HG02870 (cell line): Measurements from ENCODE around the gene CERS4.
"Not testable (repeated sequence)": the region's sequence is repeated elsewhere in the genome, so short reads cannot be mapped to it uniquely, and the experiment has no call there.

Experiments used
- ATAC-seq: cut with Tn5 transposase; IDR thresholded peaks from one replicate; pipeline ENCODE4 v1.9.1; 2021; ENCODE audit warnings: mild to moderate bottlenecking, moderate library complexity; ENCODE audit not compliant: unreplicated experiment

Gene CERS4

GRCh38 chr19:8259142-8259921 lies 50.2 kb downstream of the CERS4 start:
- no peak for ATAC-seq

GRCh38 chr19:8259922-8260247 lies 50.7 kb downstream of the CERS4 start:
- no peak for ATAC-seq

GRCh38 chr19:8261347-8261746 lies 52.2 kb downstream of the CERS4 start:
- ATAC-seq: no peak

GRCh38 chr19:8261881-8262280 lies 52.7 kb downstream of the CERS4 start:
- ATAC-seq: no peak

GRCh38 chr19:8262431-8262830 lies 53.3 kb downstream of the CERS4 start:
- no peak for ATAC-seq

- ATAC-seq: not testable (repeated sequence)
These were observed 55.1 kb downstream of the CERS4 start for GRCh38 chr19:8264248-8264647.

GRCh38 chr19:8265872-8266271 lies 56.7 kb downstream of the CERS4 start:
- no peak for ATAC-seq

GRCh38 chr19:8269724-8270123 lies 60.6 kb downstream of the CERS4 start:
- ATAC-seq: no peak

- not testable (repeated sequence) for ATAC-seq
These were observed 67.3 kb downstream of the CERS4 start for GRCh38 chr19:8276508-8276907.

GRCh38 chr19:8291337-8291736 lies 82.2 kb downstream of the CERS4 start:
- ATAC-seq: not testable (repeated sequence)

GRCh38 chr19:8302357-8302691 lies 93.2 kb downstream of the CERS4 start:
- ATAC-seq: no peak

GRCh38 chr19:8302734-8303133 lies 93.6 kb downstream of the CERS4 start:
- no peak for ATAC-seq

- no peak for ATAC-seq
These were observed 95.9 kb downstream of the CERS4 start for GRCh38 chr19:8304841-8305621.

- ATAC-seq: no peak
These were observed 96.6 kb downstream of the CERS4 start for GRCh38 chr19:8305798-8306197.

GRCh38 chr19:8306235-8307054 lies 97.3 kb downstream of the CERS4 start:
- no peak for ATAC-seq

- ATAC-seq: no peak
These were observed 98.3 kb downstream of the CERS4 start for GRCh38 chr19:8307400-8307964.

- peak; percentile 76 for ATAC-seq
These were observed 99.0 kb downstream of the CERS4 start, which contains the start of gene CD320 for GRCh38 chr19:8307965-8308866. Gene CD320 (minus strand): TSS chr19:8308358. CDS start chr19:8308290, 68 bp downstream.

GRCh38 chr19:8308891-8309291 lies 99.7 kb downstream of the CERS4 start:
- ATAC-seq: no peak

- ATAC-seq: no peak
These were observed 101.3 kb downstream of the CERS4 start for GRCh38 chr19:8310342-8311055.
